Neural crest cell (in vitro differentiated cells): ENCODE results near the gene NLRP10. TPM values are rescaled to one million over a fixed set of nuclear protein-coding genes. Genes with fewer than 3 reads are reported as not detected.

Source experiments
- DNase-seq: peaks from one replicate; pipeline ENCODE4 v3.0.0; 2021; ENCODE audit warnings: low read depth, mixed read lengths, low spot score
- H3K27ac Mint-ChIP-seq: one replicate; pipeline ENCODE4 v1.8.0; 2021; ENCODE audit warnings: mild to moderate bottlenecking, mixed read lengths; ENCODE audit not compliant: unreplicated experiment
- H3K27me3 Mint-ChIP-seq: 2 replicates; pipeline ENCODE4 v1.8.0; 2021; ENCODE audit warnings: low read depth, mild to moderate bottlenecking, mixed read lengths
- H3K36me3 Mint-ChIP-seq: 2 replicates; pipeline ENCODE4 v1.8.0; 2021; ENCODE audit warnings: low read depth, mild to moderate bottlenecking, mixed read lengths
- H3K4me1 Mint-ChIP-seq: 2 replicates; pipeline ENCODE4 v1.8.0; 2021; ENCODE audit warnings: mixed read lengths
- H3K4me3 Mint-ChIP-seq: one replicate; pipeline ENCODE4 v1.8.0; 2021; ENCODE audit warnings: mild to moderate bottlenecking, mixed read lengths
- H3K9me3 Mint-ChIP-seq: 2 replicates; pipeline ENCODE4 v1.8.0; 2021; ENCODE audit warnings: mixed read lengths
- long read RNA-seq: library from polyadenylated mRNA; unstranded; transcript quantifications from one replicate; pipeline ENCODE4 v2.0.0, GENCODE V29; 2020
- total RNA-seq: library from RNA; stranded (reverse); gene quantifications from 2 replicates; pipeline ENCODE4 v1.2.1, GENCODE V29; 2021
- TF ChIP-seq, protein P1 (sequence below): fragments of 200-600 bp; sonication (generic); conservative IDR thresholded peaks from 2 replicates; pipeline ENCODE4 v1.5.0; 2021; ENCODE audit warnings: antibody characterized with exemption, mild to moderate bottlenecking

The NLRP10 gene, protein sequence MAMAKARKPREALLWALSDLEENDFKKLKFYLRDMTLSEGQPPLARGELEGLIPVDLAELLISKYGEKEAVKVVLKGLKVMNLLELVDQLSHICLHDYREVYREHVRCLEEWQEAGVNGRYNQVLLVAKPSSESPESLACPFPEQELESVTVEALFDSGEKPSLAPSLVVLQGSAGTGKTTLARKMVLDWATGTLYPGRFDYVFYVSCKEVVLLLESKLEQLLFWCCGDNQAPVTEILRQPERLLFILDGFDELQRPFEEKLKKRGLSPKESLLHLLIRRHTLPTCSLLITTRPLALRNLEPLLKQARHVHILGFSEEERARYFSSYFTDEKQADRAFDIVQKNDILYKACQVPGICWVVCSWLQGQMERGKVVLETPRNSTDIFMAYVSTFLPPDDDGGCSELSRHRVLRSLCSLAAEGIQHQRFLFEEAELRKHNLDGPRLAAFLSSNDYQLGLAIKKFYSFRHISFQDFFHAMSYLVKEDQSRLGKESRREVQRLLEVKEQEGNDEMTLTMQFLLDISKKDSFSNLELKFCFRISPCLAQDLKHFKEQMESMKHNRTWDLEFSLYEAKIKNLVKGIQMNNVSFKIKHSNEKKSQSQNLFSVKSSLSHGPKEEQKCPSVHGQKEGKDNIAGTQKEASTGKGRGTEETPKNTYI
- not detected in 2 replicates for total RNA-seq
- long read RNA-seq = 0 reads

DNA sequence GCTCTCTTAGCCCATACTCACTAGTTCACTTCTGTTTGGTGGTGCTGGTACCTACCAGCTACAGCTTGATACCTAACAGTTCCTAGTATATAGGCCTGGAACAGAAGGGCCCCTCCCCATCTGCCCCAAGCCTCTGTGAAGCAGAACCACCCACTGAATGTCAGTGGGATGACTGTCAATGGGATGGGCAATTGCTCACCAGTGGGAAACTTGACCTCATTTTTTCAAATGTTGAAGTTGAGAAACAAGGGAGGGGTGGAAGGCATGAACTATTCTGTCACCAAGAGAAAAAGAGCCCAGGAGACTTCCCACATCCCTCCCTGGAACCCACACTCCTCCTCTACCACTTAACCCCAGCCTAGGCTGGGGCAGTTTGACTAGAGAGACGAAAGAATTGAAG lies at the start of gene NLRP10:
TSS of gene NLRP10 (minus strand) at position 62 of the 400 bp plus-strand sequence. CDS start 1,952 bp downstream, outside the sequence.
- H3K4me1 Mint-ChIP-seq = no peaks in the 10 kb centered on the region
- H3K4me3 Mint-ChIP-seq = no peak within 1 kb of the TSS
- H3K36me3 Mint-ChIP-seq = no peaks in the 10 kb centered on the region
- DNase-seq = no peak
- H3K9me3 Mint-ChIP-seq = peaks cover 2% of the 10 kb centered on the region
- TF ChIP-seq, protein P1, sequence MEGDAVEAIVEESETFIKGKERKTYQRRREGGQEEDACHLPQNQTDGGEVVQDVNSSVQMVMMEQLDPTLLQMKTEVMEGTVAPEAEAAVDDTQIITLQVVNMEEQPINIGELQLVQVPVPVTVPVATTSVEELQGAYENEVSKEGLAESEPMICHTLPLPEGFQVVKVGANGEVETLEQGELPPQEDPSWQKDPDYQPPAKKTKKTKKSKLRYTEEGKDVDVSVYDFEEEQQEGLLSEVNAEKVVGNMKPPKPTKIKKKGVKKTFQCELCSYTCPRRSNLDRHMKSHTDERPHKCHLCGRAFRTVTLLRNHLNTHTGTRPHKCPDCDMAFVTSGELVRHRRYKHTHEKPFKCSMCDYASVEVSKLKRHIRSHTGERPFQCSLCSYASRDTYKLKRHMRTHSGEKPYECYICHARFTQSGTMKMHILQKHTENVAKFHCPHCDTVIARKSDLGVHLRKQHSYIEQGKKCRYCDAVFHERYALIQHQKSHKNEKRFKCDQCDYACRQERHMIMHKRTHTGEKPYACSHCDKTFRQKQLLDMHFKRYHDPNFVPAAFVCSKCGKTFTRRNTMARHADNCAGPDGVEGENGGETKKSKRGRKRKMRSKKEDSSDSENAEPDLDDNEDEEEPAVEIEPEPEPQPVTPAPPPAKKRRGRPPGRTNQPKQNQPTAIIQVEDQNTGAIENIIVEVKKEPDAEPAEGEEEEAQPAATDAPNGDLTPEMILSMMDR = no peak
- H3K27ac Mint-ChIP-seq = no peak within 1 kb of the TSS
- H3K27me3 Mint-ChIP-seq = peaks cover 16% of the 10 kb centered on the region

DNA sequence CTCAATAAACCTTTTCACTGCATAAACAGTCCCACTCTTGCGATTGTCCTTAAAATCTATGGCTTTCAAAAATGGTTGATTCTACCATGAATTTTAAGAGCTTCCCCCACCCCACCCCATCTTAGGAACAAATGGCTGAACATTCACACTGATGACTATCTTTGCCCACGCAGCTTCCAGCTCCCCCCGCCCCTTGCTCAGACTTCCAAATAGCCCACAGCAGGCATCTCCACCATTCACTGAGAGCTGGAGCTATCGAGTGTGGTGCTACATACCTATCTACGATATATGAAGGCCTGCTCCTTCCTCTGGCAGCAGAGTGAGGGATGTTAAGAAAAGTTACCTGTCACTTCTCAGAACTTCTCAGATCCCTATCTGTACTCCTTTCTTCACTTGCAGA lies 48.6 kb upstream of the NLRP10 start:
- no peak overlapping the region for H3K27ac Mint-ChIP-seq
- no peak for DNase-seq
- H3K27me3 Mint-ChIP-seq = peaks cover 66% of the 10 kb centered on the region
- H3K4me1 Mint-ChIP-seq = peaks cover 5% of the 10 kb centered on the region
- H3K4me3 Mint-ChIP-seq = no peak overlapping the region
- TF ChIP-seq, protein P1 = no peak
- no peaks in the 10 kb centered on the region for H3K36me3 Mint-ChIP-seq
- no peaks in the 10 kb centered on the region for H3K9me3 Mint-ChIP-seq

DNA sequence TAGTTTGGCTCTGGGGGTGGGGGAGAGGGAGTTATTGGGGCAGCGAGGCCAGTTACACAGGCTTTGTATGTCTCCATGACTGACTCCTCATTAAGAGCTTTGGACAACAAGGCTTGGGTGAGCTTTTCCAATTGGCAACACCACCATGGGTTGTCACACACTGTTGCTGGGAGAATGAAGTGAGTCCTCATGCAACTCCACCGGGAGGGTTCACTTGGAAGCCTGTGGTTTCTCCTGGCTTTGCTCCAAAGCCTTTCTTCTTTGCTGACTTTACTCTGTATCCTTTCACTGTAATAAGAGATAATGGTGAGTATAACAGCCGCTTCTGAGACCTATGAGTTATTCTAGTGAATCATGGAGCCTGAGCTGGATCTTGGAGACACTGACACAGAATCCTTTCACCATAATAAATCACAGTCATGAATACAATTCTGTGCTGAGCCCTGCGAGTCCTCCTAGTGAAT lies 46.8 kb upstream of the NLRP10 start:
- TF ChIP-seq, protein P1 = no peak
- H3K27me3 Mint-ChIP-seq = peaks cover 49% of the 10 kb centered on the region
- H3K4me1 Mint-ChIP-seq = no peaks in the 10 kb centered on the region
- no peak for DNase-seq
- H3K27ac Mint-ChIP-seq = no peak overlapping the region
- no peaks in the 10 kb centered on the region for H3K9me3 Mint-ChIP-seq
- H3K4me3 Mint-ChIP-seq = no peak overlapping the region
- H3K36me3 Mint-ChIP-seq = no peaks in the 10 kb centered on the region

DNA sequence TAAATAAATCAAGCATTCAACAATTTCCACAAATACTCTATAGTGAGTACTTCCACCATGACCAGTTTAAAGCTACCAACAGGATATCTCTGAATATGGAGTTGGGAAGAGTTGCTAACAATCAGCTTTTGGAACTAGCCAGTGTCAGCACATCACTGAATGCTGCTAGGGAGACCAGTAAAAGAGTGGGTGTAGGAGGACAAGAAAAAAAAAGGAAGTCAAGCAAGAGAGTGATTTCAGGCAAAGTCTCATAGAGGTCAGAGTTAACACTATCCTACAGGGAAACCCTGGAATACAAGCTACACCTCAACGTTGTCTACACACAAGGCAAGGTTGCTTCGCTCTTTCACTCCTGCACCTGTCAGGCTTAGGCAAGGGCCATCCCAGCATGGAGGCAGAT lies 46.1 kb upstream of the NLRP10 start:
- Mint-ChIP-seq H3K4me1 (no peaks in the 10 kb centered on the region), H3K9me3 (no peaks in the 10 kb centered on the region), H3K4me3 (no peak overlapping the region), H3K36me3 (no peaks in the 10 kb centered on the region), H3K27me3 (peaks cover 42% of the 10 kb centered on the region), H3K27ac (no peak overlapping the region)
- DNase-seq = no peak
- TF ChIP-seq, protein P1 = no peak

DNA sequence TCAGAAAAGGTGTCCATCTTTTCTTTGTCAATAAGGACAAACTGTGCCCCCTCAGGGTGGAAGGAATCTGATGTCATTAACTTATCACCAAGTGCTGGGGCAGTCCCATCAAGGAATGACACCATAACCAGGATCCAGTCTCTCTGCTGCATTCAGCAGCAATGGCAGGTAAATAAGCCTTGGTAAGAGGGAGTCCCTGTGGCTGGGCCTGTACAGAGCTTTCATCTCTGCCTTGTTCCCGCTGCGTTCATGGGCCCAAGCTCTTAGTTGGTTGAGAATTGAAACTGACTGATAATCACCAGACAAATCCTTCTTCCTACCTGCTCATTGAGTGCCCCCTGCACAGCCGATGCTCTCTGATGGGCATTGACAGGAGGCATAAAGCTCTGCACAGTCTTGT lies 44.6 kb upstream of the NLRP10 start:
- Mint-ChIP-seq H3K27me3 (peaks cover 30% of the 10 kb centered on the region), H3K4me1 (no peaks in the 10 kb centered on the region), H3K9me3 (no peaks in the 10 kb centered on the region), H3K27ac (no peak overlapping the region), H3K4me3 (no peak overlapping the region), H3K36me3 (no peaks in the 10 kb centered on the region)
- no peak for DNase-seq
- TF ChIP-seq, protein P1 = no peak
